GM18951 (cell line): ENCODE results near the gene RNU4-1.

Source experiments
- POLR2A ChIP-seq: IDR thresholded peaks from 4 replicates; pipeline ENCODE4 v1.6.1; 2011; ENCODE audit warnings: mild to moderate bottlenecking; ENCODE audit not compliant: insufficient read length, insufficient read depth; ENCODE audit errors: extremely low read depth
- in situ Hi-C: fragments of 300-500 bp; cut with MboI; formaldehyde crosslinking; loops from one replicate; pipeline ENCODE4 v1.12.0; 2022; ENCODE audit warnings: low sequenced_read_pairs, mixed read lengths, inconsistent platforms; ENCODE audit not compliant: unreplicated experiment

RNU4-1 gene

DNA sequence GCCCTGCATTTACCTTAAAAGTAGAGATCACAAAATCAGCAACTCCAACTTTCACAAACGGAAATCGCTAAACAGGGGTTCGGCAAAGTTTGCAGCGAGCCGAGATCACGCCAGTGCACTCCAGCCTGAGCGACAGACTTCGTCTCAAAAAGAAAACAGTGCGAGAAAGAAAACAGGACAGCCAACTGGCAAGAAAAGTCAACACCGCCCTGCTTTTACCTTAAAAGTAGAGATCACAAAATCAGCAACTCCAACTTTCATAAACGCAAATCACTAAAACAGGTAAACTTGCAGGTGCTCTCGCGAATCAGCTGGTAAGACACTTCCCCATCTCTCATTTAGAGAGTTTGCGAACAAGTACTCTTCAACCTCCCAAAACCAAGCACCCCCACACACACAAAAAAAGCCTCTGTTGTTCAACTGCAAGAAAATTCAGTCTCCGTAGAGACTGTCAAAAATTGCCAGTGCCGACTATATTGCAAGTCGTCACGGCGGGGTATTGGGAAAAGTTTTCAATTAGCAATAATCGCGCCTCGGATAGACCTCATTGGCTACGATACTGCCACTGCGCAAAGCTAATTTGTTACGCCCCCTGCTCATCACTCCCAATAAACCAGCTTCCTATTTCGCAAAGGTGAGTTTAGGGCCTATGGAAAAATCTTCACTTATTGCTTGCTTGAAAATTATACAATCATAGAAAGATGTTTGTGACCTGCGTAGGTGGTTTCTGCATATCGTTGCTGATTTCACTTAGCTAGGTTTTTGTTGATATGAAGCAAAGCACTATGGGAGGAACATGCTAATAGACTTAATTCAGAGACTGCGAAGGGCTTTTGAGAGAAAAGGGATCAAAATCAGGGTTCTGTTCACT lies at the start of gene RNU4-1:
TSS of gene RNU4-1 (minus strand) at position 577 of the 871 bp plus-strand sequence.
- peak; percentile 100 for TF ChIP-seq POLR2A
- in situ Hi-C loops: no loop called here

DNA sequence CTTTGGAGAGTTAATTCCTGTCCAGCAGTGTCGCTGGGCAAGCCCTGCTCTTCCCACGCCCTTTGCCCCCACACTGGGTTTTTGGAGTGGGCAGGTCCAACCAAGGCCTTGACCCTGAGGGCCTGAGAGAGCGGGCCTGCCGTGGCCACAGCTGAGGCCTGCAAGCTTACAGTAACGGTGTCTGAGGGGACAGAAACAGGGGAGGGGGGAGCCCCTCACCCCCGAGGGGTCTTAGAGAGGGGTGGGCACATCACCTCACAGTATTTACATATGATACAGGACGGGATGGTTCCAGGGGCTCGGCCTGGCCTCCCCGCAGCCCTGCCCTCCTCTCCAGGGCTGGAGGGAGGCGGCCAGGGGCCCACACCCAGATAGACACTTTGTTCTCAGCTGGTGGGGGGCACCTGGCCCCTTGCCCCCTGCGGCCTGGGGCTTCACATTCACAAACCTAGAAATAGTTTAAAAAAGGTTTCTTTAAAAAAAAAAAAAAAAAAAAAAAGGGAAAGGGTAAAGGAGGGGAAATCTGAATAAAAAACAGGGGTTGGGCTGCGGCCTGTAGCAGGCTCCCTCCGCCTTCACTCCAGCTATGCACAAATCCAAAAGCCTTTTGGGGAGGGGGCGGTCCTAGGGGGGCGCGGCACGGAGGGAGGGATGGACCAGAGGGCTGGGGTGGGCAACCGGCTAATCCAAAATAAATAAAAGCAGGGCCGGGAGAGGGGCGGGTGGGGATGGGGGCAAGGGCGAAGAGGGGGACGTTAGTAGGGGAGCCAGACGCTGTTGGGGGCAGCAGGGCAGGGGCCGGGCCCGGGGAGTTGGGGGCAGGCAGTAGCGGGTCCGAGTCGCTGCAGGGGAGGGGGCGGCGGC lies 49.4 kb upstream of the RNU4-1 start:
- in situ Hi-C loops: no loop called here
- no peak for TF ChIP-seq POLR2A

DNA sequence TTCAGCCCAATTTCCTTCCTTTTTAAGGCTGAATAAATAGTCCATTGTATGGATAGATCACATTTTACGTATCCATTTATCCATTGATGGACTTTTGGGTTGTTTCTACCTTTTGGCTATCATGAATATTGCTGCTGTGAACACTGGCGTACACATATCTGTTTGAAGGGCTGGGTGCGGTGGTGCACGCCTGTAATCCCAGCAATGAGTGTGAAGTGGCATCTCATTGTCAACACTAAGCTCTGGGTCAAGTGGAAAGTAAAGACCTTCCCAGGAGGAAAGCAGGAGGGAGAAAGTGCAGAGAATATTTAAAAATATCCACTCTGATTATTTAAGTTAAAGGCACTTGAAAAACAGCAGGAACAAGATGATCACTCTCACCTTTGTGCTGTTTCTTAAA lies 46.2 kb upstream of the RNU4-1 start:
- in situ Hi-C loops: loop anchor here (10.0 kb wide), 1 partner anchor 86 kb away; no protein-coding TSS in a partner anchor
- no peak for TF ChIP-seq POLR2A

DNA sequence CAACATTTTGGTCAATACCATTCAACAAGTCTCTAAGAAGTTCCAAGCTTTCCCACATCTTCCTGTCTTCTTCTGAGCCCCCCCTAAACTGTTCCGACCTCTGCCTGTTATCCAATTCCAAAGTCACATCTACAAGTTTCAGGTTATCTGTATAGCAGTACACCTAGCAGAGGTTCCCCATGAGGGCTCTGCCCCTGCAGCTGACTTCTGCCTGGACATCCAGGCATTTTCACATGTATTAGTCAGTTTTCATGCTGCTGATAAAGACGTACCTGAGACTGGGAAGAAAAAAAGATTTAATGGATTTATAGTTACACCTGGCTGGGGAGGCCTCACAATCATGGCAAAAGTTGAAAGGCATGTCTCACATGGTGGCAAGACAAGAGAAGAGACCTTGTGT lies 44.7 kb upstream of the RNU4-1 start:
- no peak for TF ChIP-seq POLR2A
- in situ Hi-C loops: loop anchor here (10.0 kb wide), 1 partner anchor 87 kb away; no protein-coding TSS in a partner anchor

DNA sequence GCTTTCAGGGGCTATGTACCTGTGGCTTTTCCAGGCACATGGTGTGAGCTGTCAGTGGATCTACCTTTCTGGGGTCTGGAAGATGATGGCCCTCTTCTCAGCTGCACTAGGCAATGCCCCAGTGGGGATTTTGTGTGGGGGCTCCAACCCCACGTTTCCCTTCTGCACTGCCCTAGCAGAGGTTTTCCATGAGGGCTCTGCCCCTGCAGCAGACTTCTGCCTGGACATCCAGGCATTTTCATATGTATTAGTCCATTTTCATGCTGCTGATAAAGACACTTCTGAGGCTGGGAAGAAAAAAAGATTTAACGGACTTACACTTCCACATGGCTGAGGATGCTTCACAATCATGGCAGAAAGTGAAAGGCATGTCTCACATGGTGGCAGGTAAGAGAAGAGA lies 43.4 kb upstream of the RNU4-1 start:
- in situ Hi-C loops: loop anchor here (10.0 kb wide), 1 partner anchor 88 kb away; no protein-coding TSS in a partner anchor

DNA sequence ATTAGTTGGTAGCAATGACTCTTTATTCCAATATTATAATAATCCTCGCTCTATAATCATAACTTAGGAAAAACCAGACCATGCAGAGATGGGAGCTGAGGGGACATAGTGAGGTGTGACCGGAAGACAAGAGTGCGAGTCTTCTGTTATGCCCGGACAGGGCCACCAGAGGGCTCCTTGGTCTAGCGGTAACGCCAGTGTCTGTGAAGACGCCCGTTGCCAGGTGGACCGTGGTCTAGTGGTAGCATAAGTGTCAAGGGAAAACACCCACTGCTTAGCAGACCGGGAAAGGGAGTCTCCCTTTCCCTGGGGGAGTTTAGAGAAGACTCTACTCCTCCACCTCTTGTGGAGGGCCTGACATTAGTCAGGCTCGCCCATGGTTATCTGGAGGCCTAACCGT lies 42.4 kb upstream of the RNU4-1 start:
- in situ Hi-C loops: loop anchor here (10.0 kb wide), 1 partner anchor 89 kb away; no protein-coding TSS in a partner anchor

DNA sequence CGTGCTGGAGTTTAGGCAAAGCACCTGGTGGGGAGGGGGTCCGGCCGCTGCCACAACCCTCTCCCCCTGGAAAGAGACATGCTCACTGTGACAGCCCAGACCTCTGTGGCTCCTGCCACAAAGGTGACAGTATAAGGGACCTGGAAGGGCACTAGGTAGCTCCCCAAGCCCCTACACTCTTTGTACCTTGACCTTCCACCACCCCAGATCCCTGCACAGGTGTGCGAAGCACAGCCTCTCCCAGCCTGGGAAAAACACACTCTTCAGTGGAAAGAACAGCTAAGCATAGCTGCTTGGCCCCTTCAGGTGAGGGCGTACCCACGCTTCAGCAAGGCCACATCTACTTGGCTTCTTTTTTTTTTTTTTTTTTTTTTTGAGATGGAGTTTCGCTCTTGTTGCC lies 39.5 kb upstream of the RNU4-1 start:
- in situ Hi-C loops: loop anchor here (10.0 kb wide), 1 partner anchor 92 kb away; no protein-coding TSS in a partner anchor
- no peak for TF ChIP-seq POLR2A

DNA sequence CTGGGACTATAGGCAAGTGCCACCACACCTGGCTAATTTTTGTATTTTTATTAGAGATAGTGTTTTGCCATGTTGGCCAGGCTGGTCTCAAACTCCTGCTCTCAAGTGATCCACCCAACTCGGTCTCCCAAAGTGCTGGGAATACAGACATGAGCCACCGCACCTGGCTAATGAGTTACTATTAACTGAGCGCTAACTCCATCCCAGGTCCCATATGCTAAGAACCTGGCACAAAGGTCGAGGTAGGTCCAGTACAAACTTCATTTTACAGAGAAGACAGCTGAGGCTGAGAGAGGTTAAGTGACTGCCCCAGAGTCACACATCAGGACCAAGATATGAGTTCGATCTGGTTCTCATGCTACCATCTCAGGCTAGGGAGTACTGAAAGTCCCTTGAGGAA lies 39.0 kb upstream of the RNU4-1 start:
- in situ Hi-C loops: loop anchor here (10.0 kb wide), 1 partner anchor 93 kb away; no protein-coding TSS in a partner anchor

DNA sequence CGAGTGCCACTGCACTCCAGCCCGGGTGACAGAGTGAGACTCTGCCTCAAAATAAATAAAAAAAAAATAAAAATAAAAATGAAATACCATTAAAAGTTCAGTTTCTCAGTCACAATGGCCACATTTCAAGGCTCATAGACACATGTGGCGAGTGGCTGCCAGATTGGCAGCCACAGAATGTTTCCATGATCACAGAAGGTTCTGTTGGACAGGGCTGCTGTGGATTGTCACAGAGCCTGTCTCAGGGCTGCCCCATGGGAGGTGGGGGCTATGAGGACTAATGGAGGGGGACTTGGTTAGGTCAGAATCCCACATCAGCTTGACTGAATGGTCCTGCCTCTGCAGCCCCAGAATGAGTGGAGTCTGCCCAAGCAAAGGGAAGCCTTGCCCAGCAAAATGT lies 38.4 kb upstream of the RNU4-1 start:
- in situ Hi-C loops: loop anchor here (10.0 kb wide), 1 partner anchor 93 kb away; no protein-coding TSS in a partner anchor
- TF ChIP-seq POLR2A: no peak

More for the DNA sequence above, 39.0 kb upstream of the RNU4-1 start:
- TF ChIP-seq POLR2A: no peak

DNA sequence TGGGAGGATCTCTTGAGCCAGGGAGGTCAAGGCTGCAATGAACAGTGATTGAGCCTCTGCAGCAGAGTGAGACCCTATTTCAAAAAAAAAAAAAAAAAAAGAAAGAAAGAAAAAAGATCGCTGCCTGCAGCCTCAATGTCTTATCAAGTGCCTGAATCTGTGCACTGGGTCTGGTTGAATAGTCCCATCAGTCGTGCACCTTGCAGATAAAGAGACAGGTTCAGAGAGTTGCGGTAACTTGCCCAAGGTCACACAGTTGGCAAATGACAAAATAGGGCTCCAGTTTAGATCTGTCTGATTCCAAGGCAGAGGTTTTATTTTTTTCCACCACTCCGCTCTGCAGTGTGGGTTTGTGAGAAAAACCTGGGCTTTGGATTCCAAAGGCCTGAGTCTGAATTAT lies 35.2 kb upstream of the RNU4-1 start:
- no peak for TF ChIP-seq POLR2A
- in situ Hi-C loops: no loop called here

DNA sequence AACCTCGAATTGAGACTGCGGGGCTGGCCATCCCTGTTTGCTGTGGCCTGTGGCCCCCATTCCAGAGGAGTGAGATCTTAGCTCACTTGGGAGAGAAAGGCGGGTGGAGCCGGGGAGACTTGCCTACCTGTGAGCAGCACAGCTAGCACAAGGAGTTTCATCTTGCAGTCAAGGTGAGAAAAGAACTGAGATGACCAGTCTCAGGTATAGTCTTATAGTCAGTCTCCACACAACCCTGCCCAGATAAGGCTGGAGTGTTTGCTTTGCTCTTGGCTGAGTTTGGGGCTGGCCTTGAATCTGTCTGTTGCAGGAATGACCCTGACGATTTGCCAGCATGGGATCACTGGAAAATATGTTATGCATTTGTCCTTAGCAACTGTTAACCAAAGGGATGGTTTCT lies 34.6 kb upstream of the RNU4-1 start, which contains the start of gene PLA2G1B:
TSS of gene PLA2G1B (minus strand) at position 187 of the 400 bp plus-strand sequence. CDS start at position 161, 26 bp downstream.
- TF ChIP-seq POLR2A: no peak
- in situ Hi-C loops: no loop called here

DNA sequence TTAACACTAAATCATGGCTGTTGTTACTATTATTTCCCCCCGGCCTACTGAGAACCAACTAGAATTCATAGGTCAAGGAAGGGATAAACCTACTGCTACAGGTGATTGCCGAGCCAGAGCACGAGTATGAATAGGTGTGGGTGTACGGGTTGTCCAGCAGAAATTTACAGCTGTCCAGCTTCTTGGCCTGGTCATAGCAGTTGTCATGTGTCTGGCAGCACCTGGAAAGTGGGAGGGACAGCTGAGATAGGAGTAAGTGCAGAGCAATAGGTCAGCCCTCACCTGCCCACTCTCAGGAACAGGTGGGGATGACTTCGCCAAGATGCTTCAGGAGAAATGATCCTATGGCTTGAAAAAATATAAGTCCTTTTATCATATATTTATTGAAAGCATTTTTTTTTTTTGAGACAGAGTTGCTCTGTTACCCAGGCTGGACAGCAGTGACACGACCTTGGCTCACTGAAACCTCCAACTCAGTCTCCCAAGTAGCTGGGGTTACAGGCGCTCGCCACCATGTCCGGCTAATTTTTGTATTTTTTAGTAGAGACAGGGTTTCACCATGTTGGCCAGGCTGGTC lies 31.9 kb upstream of the RNU4-1 start:
- TF ChIP-seq POLR2A: no peak
- in situ Hi-C loops: no loop called here

DNA sequence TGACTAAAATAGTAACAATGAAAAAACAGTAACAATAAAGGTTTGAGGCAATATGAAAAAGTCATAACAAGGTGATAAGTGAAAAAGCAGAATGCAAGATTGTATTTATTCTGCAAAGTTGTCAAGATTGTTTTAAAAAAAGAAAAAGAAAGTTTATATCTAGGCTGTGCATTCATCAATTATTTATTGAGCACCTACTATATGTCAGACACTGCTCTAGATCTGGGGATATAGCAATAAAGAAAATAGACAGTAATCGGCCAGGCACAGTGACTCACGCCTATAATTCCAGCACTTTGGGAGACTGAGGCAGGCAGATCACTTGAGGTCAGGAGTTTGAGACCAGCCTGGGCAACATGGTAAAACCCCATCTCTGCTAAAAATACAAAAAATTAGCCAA lies 30.7 kb upstream of the RNU4-1 start:
- no peak for TF ChIP-seq POLR2A
- in situ Hi-C loops: no loop called here
